ENCODE data around the gene CNTNAP5. TPM values are rescaled to one million over a fixed set of nuclear protein-coding genes. Genes with fewer than 3 reads are reported as not detected.

The CNTNAP5 gene
- total and polyA plus RNA-seq, 2 of the 8 experiments (the other 6 are each of a cell fraction or from before 2014, with no cell fraction given): 0.11 to 0.76 TPM

DNA sequence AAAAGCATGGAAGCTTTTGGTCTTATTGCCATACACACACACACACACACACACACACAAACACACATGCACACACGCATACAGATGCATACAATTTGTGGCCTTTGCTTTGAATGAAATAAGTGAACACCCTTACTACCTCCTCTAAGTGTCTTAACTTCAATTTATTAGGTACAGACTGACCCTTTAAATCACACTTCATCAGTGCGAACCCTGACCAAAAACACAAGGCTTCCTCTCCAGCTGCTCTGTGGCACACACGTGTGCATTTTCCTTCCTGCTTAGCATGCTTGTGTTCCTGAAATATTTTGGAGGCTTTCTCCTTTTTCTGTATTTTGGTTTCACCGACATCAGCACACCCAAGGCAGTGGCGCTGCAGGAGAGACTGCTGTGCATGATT lies 96.0 kb downstream of the CNTNAP5 start:
- H2AFZ ChIP-seq (ENCODE audit: low read length): no peak overlapping the region
- POLR2A ChIA-PET (ENCODE audit: partially characterized antibody): no interaction called here
- H4K20me1 ChIP-seq (replicated peaks in 1 of 2; ENCODE audit: control insufficient read depth in 1 of 2, insufficient read depth in 2 of 2, low read length in 2 of 2): no peaks in the 10 kb centered on the region
- H3K4me3 ChIP-seq (ENCODE audit: extremely low read depth in 1 of 4, insufficient read depth in 2 of 4, low read depth in 3 of 4, low read length in 4 of 4): no peak overlapping the region
- H2AK5ac ChIP-seq (ENCODE audit: low read depth, low read length): no peak overlapping the region
- 87% methylated on average over 5 of the region's 5 CpGs; no CpG with 5 or more reads in 1 of the 2 experiments for WGBS, 2 experiments (ENCODE audit: extremely low coverage in 1 of 2, insufficient coverage in 1 of 2, insufficient read length in 1 of 2, insufficient replicate concordance in 2 of 2, low coverage in 1 of 2, low lambda C conversion rate in 2 of 2, missing lambda C conversion rate in 1 of 2)
- no peak overlapping the region for H3K4me2 ChIP-seq (ENCODE audit: insufficient read depth in 1 of 2, low read depth in 2 of 2, low read length in 2 of 2)
- H2BK5ac ChIP-seq (ENCODE audit: low read depth, low read length): no peak overlapping the region
- CTCF ChIA-PET (ENCODE audit: partially characterized antibody): no interaction called here
- no peak overlapping the region for H2BK15ac ChIP-seq (ENCODE audit: low read length)
- H3K79me2 ChIP-seq (ENCODE audit: control insufficient read depth in 1 of 2, insufficient read depth in 2 of 2, low read length in 2 of 2): no peaks in the 10 kb centered on the region
- DNase-seq (ENCODE audit: low read depth in 1 of 2, low spot score in 2 of 2) (no peak), FAIRE-seq (no peak)
- no peaks in the 10 kb centered on the region for H3K23me2 ChIP-seq (ENCODE audit: low read depth, low read length)
- no peak overlapping the region for H4K91ac ChIP-seq (replicated peaks; ENCODE audit: insufficient read length, low read length)
- H3K27ac ChIP-seq (ENCODE audit: low read depth, low read length): no peak overlapping the region
- H2BK120ac ChIP-seq (replicated peaks; ENCODE audit: low read depth, low read length): no peak overlapping the region
- peaks cover 10 to 11% of the 10 kb centered on the region in 2 experiments; a peak in 3 of 4 replicates for H3K9me3 ChIP-seq (ENCODE audit: insufficient read depth in 2 of 2, low read depth in 1 of 2, low read length in 1 of 2)
- no peaks in the 10 kb centered on the region; a peak in 1 of 8 replicates for H3K36me3 ChIP-seq (ENCODE audit: control insufficient read depth in 2 of 4, insufficient read depth in 4 of 4, low read length in 3 of 4)
- no peak overlapping the region for H2BK20ac ChIP-seq (ENCODE audit: low read length)
- no peak overlapping the region for H4K5ac ChIP-seq (ENCODE audit: insufficient read length, low read depth, low read length)
- no peaks in the 10 kb centered on the region for H3K4me1 ChIP-seq (replicated peaks in 1 of 4; ENCODE audit: control insufficient read depth in 3 of 4, insufficient read depth in 4 of 4, low read length in 3 of 4)
- H3K27me3 ChIP-seq (replicated peaks in 1 of 4; ENCODE audit: control insufficient read depth in 3 of 4, extremely low read depth in 1 of 4, insufficient read depth in 3 of 4, low read length in 3 of 4): no peaks in the 10 kb centered on the region
- no peak overlapping the region for H3K18ac ChIP-seq (ENCODE audit: extremely low read depth, low read length)
- no peak overlapping the region for H3K4ac ChIP-seq (replicated peaks; ENCODE audit: insufficient read length, low read depth, low read length)
- no peaks in the 10 kb centered on the region for H3K79me1 ChIP-seq (ENCODE audit: low read depth, low read length)
- H3K9ac ChIP-seq (replicated peaks in 1 of 4; ENCODE audit: extremely low read depth in 1 of 4, low read depth in 3 of 4, low read length in 3 of 4): no peak overlapping the region
- no peak overlapping the region for H2BK12ac ChIP-seq (ENCODE audit: low read depth, low read length)
- H4K8ac ChIP-seq (ENCODE audit: extremely low read depth, insufficient read depth, low read length): no peak overlapping the region
- no peak overlapping the region for H3K14ac ChIP-seq (ENCODE audit: insufficient read length)
- H3K23ac ChIP-seq (ENCODE audit: insufficient read length): no peak overlapping the region
- no peak overlapping the region for H3K56ac ChIP-seq (replicated peaks; ENCODE audit: insufficient read length, low read depth, low read length)
- TF ChIP-seq, protein P1, sequence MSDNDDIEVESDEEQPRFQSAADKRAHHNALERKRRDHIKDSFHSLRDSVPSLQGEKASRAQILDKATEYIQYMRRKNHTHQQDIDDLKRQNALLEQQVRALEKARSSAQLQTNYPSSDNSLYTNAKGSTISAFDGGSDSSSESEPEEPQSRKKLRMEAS (IDR thresholded peaks at IDR 0.05): no peak
- TF ChIP-seq TAF1 (IDR thresholded peaks at IDR 0.05; ENCODE audit: low read depth, low read length): no peak
- TF ChIP-seq NRF1 (IDR thresholded peaks at IDR 0.05; ENCODE audit: low read depth, low read length): no peak
- no peak for TF ChIP-seq POU5F1 (IDR thresholded peaks at IDR 0.05; ENCODE audit: low read depth, low read length)
- no peak for TF ChIP-seq RXRA (IDR thresholded peaks at IDR 0.05; ENCODE audit: insufficient read depth, low read depth, low read length)
- TF ChIP-seq ASH2L (IDR thresholded peaks at IDR 0.05; ENCODE audit: low read length): no peak
- TF ChIP-seq KDM5A (IDR thresholded peaks at IDR 0.05; ENCODE audit: low read length): no peak
- TF ChIP-seq ZNF274 (IDR thresholded peaks at IDR 0.05; ENCODE audit: borderline replicate concordance, extremely low read depth, low read length): no peak
- TF ChIP-seq FOSL1 (IDR thresholded peaks at IDR 0.05; ENCODE audit: insufficient read depth, low read depth, low read length): no peak
- TF ChIP-seq RAD21 (IDR thresholded peaks at IDR 0.05 in 1 of 2, conservative IDR thresholded peaks at IDR 0.05 in 1 of 2; ENCODE audit: low read depth in 2 of 2, low read length in 2 of 2): no peak
- TF ChIP-seq NANOG (IDR thresholded peaks at IDR 0.05; ENCODE audit: insufficient read depth, low read depth, low read length, poor library complexity, severe bottlenecking): no peak
- TF ChIP-seq SIX5 (IDR thresholded peaks at IDR 0.05; ENCODE audit: low read depth, low read length): no peak

Data from H1 (cell line).